PC-3 (cell line): ENCODE results near the gene GATA3. TPM values are rescaled to one million over a fixed set of nuclear protein-coding genes. Genes with fewer than 3 reads are reported as not detected.

Experiments used
- ATAC-seq: fragments of 200-7000 bp; cut with Tn5 transposase; 2 replicates; pipeline ENCODE4 v1.9.1; 2020; ENCODE audit warnings: mild to moderate bottlenecking, moderate library complexity
- BruUV-seq: library from RNA; stranded (reverse); fragments of 400-500 nt; replicated peaks from 2 replicates; lab custom pipeline; 2021; lab: Mats Ljungman, UMichigan
- CTCF ChIA-PET: fragments of 300-600 bp; sonication (Branson Sonifier 250); formaldehyde crosslinking; loops from one replicate; lab custom pipeline; 2022; ENCODE audit warnings: antibody characterized with exemption; lab: Charles Lee
- POLR2A ChIA-PET: fragments of 300-600 bp; sonication (Branson Sonifier 250); formaldehyde crosslinking; loops from one replicate; lab custom pipeline; 2022; ENCODE audit warnings: antibody characterized with exemption; ENCODE audit not compliant: unreplicated experiment; lab: Charles Lee
- DNase-seq: peaks from one replicate; pipeline ENCODE4 v3.0.0-alpha.2; 2015
- H2AFZ ChIP-seq: fragments of 300-600 bp; sonication (generic); 2 replicates; pipeline ENCODE4 v1.6.0; 2016; ENCODE audit warnings: antibody characterized with exemption, low read length
- H3F3A ChIP-seq: fragments of 300-600 bp; sonication (generic); one replicate; pipeline ENCODE4 v1.6.0; 2017; ENCODE audit warnings: antibody characterized with exemption, low read length, control low read depth, mild to moderate bottlenecking; ENCODE audit not compliant: unreplicated experiment
- H3K27ac ChIP-seq: fragments of 300-600 bp; sonication (generic); 2 replicates; pipeline ENCODE4 v1.5.1; 2016; ENCODE audit warnings: mild to moderate bottlenecking, low read length
- H3K27me3 ChIP-seq: fragments of 300-600 bp; sonication (generic); 2 replicates; pipeline ENCODE4 v1.6.1; 2016; ENCODE audit warnings: low read length, mixed read lengths
- H3K36me3 ChIP-seq: fragments of 300-600 bp; sonication (generic); 2 replicates; pipeline ENCODE4 v1.6.1; 2016; ENCODE audit warnings: low read depth, mixed run types, low read length, mixed read lengths
- H3K4me1 ChIP-seq: fragments of 300-600 bp; sonication (generic); 2 replicates; pipeline ENCODE4 v1.5.1; 2016; ENCODE audit warnings: low read length; ENCODE audit not compliant: insufficient read depth
- H3K4me2 ChIP-seq: fragments of 300-600 bp; sonication (generic); 2 replicates; pipeline ENCODE4 v1.6.0; 2016; ENCODE audit warnings: low read length
- H3K4me3 ChIP-seq: fragments of 300-600 bp; sonication (generic); 2 replicates; pipeline ENCODE4 v1.5.1; 2016; ENCODE audit warnings: mild to moderate bottlenecking, low read length, mixed read lengths
- H3K79me2 ChIP-seq: fragments of 300-600 bp; sonication (generic); 2 replicates; pipeline ENCODE4 v1.6.1; 2017; ENCODE audit warnings: low read length, mixed read lengths
- H3K9ac ChIP-seq: fragments of 300-600 bp; sonication (generic); 2 replicates; pipeline ENCODE4 v1.6.0; 2016; ENCODE audit warnings: mild to moderate bottlenecking, low read length
- H3K9me2 ChIP-seq: fragments of 300-600 bp; sonication (generic); replicated peaks from 2 replicates; pipeline ENCODE4 v1.6.1; 2016; ENCODE audit warnings: mixed run types, low read length, mixed read lengths
- H3K9me3 ChIP-seq: fragments of 300-600 bp; sonication (generic); 2 replicates; pipeline ENCODE4 v1.6.1; 2016; ENCODE audit warnings: low read length, mixed read lengths
- H4K20me1 ChIP-seq: fragments of 300-600 bp; sonication (generic); 2 replicates; pipeline ENCODE4 v1.6.1; 2016; ENCODE audit warnings: low read length, mixed read lengths
- EZH2 ChIP-seq: fragments of 300-600 bp; sonication (generic); IDR thresholded peaks from one replicate; pipeline ENCODE4 v1.6.1; 2017; ENCODE audit warnings: antibody characterized with exemption, mild to moderate bottlenecking, low read length; ENCODE audit not compliant: unreplicated experiment
- EZH2phosphoT487 ChIP-seq: fragments of 300-600 bp; sonication (generic); IDR thresholded peaks from 2 replicates; pipeline ENCODE4 v1.6.1; 2018; ENCODE audit warnings: mild to moderate bottlenecking, antibody characterized with exemption, low read length, borderline replicate concordance
- intact Hi-C: fragments of 100-400 bp; cut with micrococcal nuclease; formaldehyde crosslinking; loops from 2 replicates; pipeline ENCODE4 v1.9.0; 2023
- total RNA-seq: library from RNA; depleted of rRNA; stranded (reverse); fragments of >200 nt; gene quantifications from 2 replicates; pipeline ENCODE4 v1.2.3, GENCODE V29; 2014
- TF ChIP-seq, protein P1 (sequence below): fragments of 300-600 bp; sonication (generic); conservative IDR thresholded peaks from 2 replicates; pipeline ENCODE4 v1.5.1; 2017; ENCODE audit warnings: antibody characterized with exemption, low read depth, mild to moderate bottlenecking, low read length

Gene GATA3
- total RNA-seq, 1 experiment from 2014 or later = 2.6 TPM

DNA sequence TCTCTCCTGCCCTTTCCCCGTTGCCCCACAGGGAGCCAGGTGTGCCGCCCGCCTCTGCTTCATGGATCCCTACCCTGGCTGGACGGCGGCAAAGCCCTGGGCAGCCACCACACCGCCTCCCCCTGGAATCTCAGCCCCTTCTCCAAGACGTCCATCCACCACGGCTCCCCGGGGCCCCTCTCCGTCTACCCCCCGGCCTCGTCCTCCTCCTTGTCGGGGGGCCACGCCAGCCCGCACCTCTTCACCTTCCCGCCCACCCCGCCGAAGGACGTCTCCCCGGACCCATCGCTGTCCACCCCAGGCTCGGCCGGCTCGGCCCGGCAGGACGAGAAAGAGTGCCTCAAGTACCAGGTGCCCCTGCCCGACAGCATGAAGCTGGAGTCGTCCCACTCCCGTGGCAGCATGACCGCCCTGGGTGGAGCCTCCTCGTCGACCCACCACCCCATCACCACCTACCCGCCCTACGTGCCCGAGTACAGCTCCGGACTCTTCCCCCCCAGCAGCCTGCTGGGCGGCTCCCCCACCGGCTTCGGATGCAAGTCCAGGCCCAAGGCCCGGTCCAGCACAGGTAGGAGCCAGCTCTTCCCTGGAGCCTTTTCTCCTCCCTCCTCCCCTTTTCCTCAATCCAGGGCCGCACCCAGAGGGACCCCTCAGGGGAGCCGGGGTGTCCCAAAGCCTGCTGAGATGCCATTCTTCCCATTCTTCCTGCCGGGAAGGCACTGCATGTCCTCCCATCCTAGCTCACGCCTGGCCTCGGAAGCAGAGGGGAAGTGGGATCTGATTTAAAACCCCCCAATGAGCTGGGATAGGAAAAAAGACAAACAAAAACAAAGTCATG is 4.0 kb downstream of the GATA3 start:
- H3K9me2 ChIP-seq = no peaks in the 10 kb centered on the region
- H3K4me3 ChIP-seq = no peak overlapping the region
- H3K4me1 ChIP-seq = peaks cover 13% of the 10 kb centered on the region
- DNase-seq (no peak), ATAC-seq (no peak)
- H3F3A ChIP-seq = no peaks in the 10 kb centered on the region
- no peaks in the 10 kb centered on the region for H3K36me3 ChIP-seq
- H2AFZ ChIP-seq = no peak overlapping the region
- no peak overlapping the region for H3K27ac ChIP-seq
- POLR2A ChIA-PET = no interaction called here
- intact Hi-C loops = loop anchor here (10.0 kb wide), 2 partner anchors 256 to 306 kb away; no protein-coding TSS in a partner anchor
- no peaks in the 10 kb centered on the region for H3K9me3 ChIP-seq
- no TSS peak for BruUV-seq
- H3K27me3 ChIP-seq = no peaks in the 10 kb centered on the region
- no peak overlapping the region for H3K9ac ChIP-seq
- H4K20me1 ChIP-seq = no peaks in the 10 kb centered on the region
- CTCF ChIA-PET = no interaction called here
- no peak overlapping the region for H3K4me2 ChIP-seq
- H3K79me2 ChIP-seq = peaks cover 36% of the 10 kb centered on the region
- TF ChIP-seq, protein P1, sequence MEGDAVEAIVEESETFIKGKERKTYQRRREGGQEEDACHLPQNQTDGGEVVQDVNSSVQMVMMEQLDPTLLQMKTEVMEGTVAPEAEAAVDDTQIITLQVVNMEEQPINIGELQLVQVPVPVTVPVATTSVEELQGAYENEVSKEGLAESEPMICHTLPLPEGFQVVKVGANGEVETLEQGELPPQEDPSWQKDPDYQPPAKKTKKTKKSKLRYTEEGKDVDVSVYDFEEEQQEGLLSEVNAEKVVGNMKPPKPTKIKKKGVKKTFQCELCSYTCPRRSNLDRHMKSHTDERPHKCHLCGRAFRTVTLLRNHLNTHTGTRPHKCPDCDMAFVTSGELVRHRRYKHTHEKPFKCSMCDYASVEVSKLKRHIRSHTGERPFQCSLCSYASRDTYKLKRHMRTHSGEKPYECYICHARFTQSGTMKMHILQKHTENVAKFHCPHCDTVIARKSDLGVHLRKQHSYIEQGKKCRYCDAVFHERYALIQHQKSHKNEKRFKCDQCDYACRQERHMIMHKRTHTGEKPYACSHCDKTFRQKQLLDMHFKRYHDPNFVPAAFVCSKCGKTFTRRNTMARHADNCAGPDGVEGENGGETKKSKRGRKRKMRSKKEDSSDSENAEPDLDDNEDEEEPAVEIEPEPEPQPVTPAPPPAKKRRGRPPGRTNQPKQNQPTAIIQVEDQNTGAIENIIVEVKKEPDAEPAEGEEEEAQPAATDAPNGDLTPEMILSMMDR = no peak
- TF ChIP-seq EZH2 = no peak

DNA sequence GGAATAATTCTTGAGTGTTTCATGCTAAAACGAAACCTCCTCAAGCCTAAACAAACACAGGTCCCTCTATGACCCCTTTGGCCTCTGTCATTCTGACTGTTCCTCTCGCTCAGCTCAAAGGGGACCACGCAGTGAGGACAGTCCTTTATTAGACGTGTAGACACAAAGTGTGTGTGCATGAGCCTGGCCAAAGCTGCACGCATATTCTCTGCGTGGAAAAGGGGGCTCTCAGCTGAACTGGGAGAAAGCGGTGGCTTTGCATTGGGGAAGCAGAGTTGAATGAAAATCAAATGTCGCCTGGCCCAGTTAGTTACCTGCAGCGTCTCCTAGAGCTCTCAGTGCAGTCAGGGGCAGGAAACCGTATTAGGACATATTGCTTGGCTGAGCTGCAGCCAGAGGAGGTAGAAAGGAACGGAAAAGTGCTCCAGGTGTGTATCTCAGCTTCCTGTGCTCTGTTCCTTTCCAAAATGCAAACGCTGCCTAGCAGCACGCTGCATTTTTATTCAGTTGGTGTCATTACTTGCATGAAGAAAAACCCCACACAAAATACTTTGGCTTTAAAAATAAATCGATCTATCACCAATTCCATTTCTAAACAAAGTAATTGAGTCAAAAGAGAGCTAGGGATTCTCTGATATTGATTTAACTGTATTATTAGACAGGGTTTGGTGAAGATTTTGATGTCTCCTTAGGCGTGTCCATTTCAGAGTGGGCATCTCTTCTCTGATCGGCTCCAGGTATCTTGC is 4.9 kb downstream of the GATA3 start:
- no peak overlapping the region for H3K4me3 ChIP-seq
- ChIA-PET CTCF (interaction anchor here (0.6 kb wide), 1 partner anchor 11 kb away, joined by 3 read pairs; no protein-coding TSS in a partner anchor), POLR2A (no interaction called here)
- H3K79me2 ChIP-seq = peaks cover 36% of the 10 kb centered on the region
- H2AFZ ChIP-seq = no peak overlapping the region
- H3K36me3 ChIP-seq = no peaks in the 10 kb centered on the region
- H3K9me2 ChIP-seq = no peaks in the 10 kb centered on the region
- H3K4me1 ChIP-seq = peaks cover 13% of the 10 kb centered on the region
- no peak overlapping the region for H3K9ac ChIP-seq
- H3F3A ChIP-seq = no peaks in the 10 kb centered on the region
- H3K9me3 ChIP-seq = no peaks in the 10 kb centered on the region
- DNase-seq (no peak), ATAC-seq (no peak)
- no peak overlapping the region for H3K27ac ChIP-seq
- TF ChIP-seq EZH2phosphoT487 (no peak), EZH2 (no peak)
- TF ChIP-seq, protein P1 = no peak
- H4K20me1 ChIP-seq = no peaks in the 10 kb centered on the region
- H3K4me2 ChIP-seq = peak overlapping the region; percentile 63
- no TSS peak for BruUV-seq
- intact Hi-C loops = loop anchor here (10.0 kb wide), 2 partner anchors 255 to 305 kb away; no protein-coding TSS in a partner anchor
- no peaks in the 10 kb centered on the region for H3K27me3 ChIP-seq
